HTERT RPE-1 (cell line): ENCODE results near the gene CNTN1.

ENCODE experiments used
- in situ Hi-C: fragments of 300-500 bp; cut with MboI; formaldehyde crosslinking; loops from 4 replicates; pipeline ENCODE4 v1.14.3; 2020; ENCODE audit warnings: low sequenced_read_pairs

Gene CNTN1

GRCh38 chr12:40691913-40692764 is at the start of gene CNTN1:
Gene CNTN1 (plus strand): TSS chr12:40692439.
- in situ Hi-C loops = no loop called here

- in situ Hi-C loops = no loop called here
Measured at GRCh38 chr12:40643506-40643905, 48.7 kb upstream of the CNTN1 start.

GRCh38 chr12:40643976-40644375 is 48.3 kb upstream of the CNTN1 start:
- in situ Hi-C loops = no loop called here

- in situ Hi-C loops = no loop called here
Measured at GRCh38 chr12:40644708-40645107, 47.5 kb upstream of the CNTN1 start.

GRCh38 chr12:40645361-40645760 is 46.9 kb upstream of the CNTN1 start:
- in situ Hi-C loops = no loop called here

GRCh38 chr12:40646456-40646855 is 45.8 kb upstream of the CNTN1 start:
- in situ Hi-C loops = no loop called here

GRCh38 chr12:40646911-40647310 is 45.3 kb upstream of the CNTN1 start:
- in situ Hi-C loops = no loop called here

- in situ Hi-C loops = no loop called here
Measured at GRCh38 chr12:40647651-40648050, 44.6 kb upstream of the CNTN1 start.

- in situ Hi-C loops = no loop called here
Measured at GRCh38 chr12:40648519-40648918, 43.7 kb upstream of the CNTN1 start.

- in situ Hi-C loops = no loop called here
Measured at GRCh38 chr12:40650038-40650704, 42.1 kb upstream of the CNTN1 start.

GRCh38 chr12:40655451-40655850 is 36.8 kb upstream of the CNTN1 start:
- in situ Hi-C loops = no loop called here

GRCh38 chr12:40662366-40662765 is 29.9 kb upstream of the CNTN1 start:
- in situ Hi-C loops = no loop called here

GRCh38 chr12:40663781-40664180 is 28.5 kb upstream of the CNTN1 start:
- in situ Hi-C loops = no loop called here

GRCh38 chr12:40668099-40668529 is 24.1 kb upstream of the CNTN1 start:
- in situ Hi-C loops = no loop called here

GRCh38 chr12:40672741-40673271 is 19.4 kb upstream of the CNTN1 start:
- in situ Hi-C loops = no loop called here

- in situ Hi-C loops = no loop called here
Measured at GRCh38 chr12:40681148-40681547, 11.1 kb upstream of the CNTN1 start.

GRCh38 chr12:40684986-40685385 is 7.3 kb upstream of the CNTN1 start:
- in situ Hi-C loops = no loop called here

GRCh38 chr12:40688085-40688725 is 4.0 kb upstream of the CNTN1 start:
- in situ Hi-C loops = no loop called here

- in situ Hi-C loops = no loop called here
Measured at GRCh38 chr12:40689576-40689975, 2.7 kb upstream of the CNTN1 start.

GRCh38 chr12:40692765-40693206 is 547 bp downstream of the CNTN1 start:
- in situ Hi-C loops = no loop called here

GRCh38 chr12:40693207-40693821 is 1.1 kb downstream of the CNTN1 start:
- in situ Hi-C loops = no loop called here
